HG02610 (cell line): ENCODE measurements around the gene MYO7A.

Experiments
- ATAC-seq: cut with Tn5 transposase; IDR thresholded peaks from one replicate; pipeline ENCODE4 v1.9.1; 2021; ENCODE audit warnings: mild to moderate bottlenecking, moderate library complexity; ENCODE audit not compliant: unreplicated experiment

Gene MYO7A

GRCh38 chr11:77144857-77145428 lies 16.9 kb downstream of the MYO7A start:
- ATAC-seq: no peak

DNA sequence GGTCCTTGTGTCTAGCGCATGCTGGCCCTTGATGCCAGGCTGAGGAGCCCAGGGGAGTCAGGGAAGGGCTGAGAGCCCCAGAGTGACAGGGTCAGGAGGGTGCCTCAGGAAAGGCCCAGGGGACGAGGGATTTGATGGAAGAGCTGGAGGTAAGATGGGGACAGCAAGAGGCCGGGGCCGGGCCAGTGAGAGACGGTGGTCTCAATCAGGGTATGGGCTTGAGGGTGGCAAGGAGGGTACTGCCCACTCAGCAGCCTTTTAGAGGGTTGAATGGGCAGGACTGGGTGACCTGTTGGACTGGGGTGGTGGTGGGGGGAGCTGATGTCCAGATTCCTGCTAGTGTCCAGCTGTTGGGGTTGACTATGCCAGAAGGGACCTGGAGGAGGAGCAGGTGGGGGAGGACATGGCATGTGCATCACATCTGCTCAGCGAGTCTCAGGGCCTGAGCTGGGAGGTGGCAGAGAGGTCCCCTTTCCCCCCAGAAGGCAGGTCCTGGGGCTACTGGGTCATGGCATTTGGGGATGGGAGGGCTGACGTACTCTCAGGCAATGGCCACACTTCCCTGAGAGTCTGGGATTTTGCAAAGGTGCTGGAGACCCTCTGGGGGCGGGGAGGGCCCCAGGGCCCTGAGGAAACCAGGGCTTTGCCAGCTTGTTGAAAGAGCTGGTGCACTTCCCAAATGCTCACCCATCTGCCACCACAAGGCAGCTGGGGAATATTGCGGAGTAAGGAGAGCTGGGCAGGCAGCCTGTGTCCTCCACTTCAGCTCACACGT lies 18.4 kb downstream of the MYO7A start:
- no peak for ATAC-seq

DNA sequence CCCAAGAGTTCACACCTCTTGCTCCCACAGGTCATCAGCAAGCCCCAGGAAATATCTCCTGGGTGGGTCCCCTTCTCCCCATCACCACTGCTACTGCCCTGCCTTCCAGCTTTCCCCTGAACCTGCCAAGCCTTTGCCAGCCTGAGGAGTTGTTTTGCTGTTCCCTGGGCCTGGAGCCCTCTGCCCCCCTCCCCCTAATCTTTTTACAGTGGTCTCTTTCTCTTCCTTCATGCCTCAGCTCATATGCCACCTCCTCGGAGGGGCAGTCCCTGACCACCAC lies 18.9 kb downstream of the MYO7A start:
- ATAC-seq: no peak

DNA sequence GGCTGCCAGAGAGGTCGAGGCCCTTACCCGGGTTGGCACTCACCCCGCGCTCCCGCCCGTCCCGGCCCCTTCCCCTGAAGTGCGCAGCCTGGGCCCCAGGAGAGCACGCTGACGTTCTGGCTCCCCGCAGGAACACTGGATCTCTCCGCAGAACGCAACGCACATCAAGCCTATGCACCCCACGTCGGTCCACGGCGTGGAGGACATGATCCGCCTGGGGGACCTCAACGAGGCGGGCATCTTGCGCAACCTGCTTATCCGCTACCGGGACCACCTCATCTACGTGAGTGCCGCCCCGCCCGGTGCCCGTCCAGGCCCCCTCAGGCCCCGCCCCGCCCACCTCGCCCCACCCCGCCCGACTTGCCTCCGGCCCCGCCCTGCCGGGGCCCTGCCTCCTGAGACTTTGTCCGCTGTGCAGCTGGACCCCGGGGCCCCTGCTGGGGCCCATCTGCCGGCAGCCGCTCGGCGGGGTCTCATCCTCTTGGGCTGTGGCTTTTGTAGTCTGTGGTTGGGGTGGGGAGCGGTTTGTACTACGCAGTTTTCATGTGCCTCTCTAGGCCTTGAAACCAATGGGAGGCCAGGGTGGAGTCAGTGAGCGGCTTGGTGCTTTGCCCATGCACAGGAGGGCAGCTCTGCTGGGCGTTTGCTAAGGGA lies 19.7 kb downstream of the MYO7A start:
- no peak for ATAC-seq

DNA sequence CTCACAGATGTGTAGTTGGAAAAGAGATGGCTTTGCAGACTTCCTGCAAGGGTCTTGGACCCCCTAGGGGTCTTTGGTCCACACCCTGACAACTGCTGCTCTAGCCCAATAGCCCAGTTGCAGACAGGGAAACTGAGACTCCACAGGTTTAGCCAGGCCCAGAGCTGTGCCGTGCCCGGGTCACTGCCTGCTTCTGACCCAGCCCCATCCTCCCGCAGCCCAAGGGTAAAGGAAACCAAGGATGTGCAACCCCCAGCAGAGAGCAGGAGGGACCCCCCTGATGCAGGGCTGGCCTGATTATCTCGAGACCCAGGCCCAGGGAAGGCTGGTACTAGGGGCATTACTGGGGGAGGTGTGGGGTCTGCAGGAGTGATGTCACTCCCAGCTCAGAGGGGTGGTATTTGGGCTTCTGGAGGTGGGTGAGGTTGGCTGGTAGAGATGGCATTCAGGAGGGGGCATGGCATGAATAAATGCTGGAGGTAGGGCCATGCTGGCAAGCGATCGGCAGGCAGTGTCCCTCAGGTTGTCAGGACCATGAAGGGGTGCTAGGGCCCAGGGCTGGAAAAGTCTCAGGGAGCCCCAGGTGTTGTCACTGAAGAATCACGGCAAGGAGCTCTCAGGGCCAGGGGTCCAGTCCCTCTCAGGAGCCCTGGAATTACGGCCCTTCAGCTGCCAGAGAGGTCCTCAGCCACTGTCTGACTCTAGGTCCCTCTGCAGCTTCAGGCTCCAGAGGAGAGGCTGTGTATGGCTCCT lies 21.1 kb downstream of the MYO7A start:
- ATAC-seq: no peak

- no peak for ATAC-seq
Observed at GRCh38 chr11:77149716-77150392, 21.8 kb downstream of the MYO7A start.

DNA sequence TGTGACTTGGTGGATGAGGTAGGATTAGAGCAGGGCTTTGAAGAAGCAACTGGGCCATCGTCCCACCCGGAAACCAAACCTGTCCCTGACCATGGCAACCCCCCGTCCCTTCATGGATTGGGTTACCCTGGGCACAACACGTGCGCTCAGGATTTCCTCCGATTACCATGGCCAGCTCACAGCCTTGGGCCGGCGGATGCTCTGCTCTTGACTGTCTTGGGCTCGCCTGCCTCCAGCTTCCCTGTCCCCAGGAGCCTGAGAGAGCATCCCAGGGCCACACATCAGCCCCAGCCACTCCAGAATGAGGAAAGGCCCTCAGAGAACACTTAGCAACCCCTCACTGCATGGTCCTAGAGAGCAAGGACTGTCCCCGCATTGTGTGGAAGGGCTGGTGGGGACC lies 22.8 kb downstream of the MYO7A start:
- ATAC-seq: no peak

- ATAC-seq: no peak
Observed at GRCh38 chr11:77151804-77152509, 23.9 kb downstream of the MYO7A start.

- ATAC-seq: no peak
Observed at GRCh38 chr11:77152846-77153245, 24.8 kb downstream of the MYO7A start.

GRCh38 chr11:77153276-77154185 lies 25.5 kb downstream of the MYO7A start:
- ATAC-seq: no peak

GRCh38 chr11:77154381-77155081 lies 26.5 kb downstream of the MYO7A start:
- no peak for ATAC-seq

DNA sequence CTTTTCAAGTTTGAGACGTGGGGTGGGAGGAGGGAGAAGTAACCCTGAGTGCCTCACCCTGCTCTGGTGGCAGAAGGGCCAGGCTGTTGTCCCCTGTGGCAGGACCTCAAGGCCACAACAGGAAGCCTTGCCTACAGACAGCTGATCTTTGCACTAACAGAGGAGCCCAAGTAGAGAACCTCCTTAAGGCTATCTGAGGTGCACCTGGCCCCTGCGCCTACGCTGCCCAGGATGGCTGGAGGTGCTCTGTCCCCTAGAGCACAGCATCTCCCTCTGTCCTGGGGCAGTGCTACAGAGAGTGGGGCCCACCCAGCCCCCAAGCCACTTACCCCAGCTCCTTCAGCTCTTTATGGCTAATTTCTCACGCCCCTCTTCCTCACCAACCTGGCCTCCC lies 27.0 kb downstream of the MYO7A start:
- no peak for ATAC-seq

DNA sequence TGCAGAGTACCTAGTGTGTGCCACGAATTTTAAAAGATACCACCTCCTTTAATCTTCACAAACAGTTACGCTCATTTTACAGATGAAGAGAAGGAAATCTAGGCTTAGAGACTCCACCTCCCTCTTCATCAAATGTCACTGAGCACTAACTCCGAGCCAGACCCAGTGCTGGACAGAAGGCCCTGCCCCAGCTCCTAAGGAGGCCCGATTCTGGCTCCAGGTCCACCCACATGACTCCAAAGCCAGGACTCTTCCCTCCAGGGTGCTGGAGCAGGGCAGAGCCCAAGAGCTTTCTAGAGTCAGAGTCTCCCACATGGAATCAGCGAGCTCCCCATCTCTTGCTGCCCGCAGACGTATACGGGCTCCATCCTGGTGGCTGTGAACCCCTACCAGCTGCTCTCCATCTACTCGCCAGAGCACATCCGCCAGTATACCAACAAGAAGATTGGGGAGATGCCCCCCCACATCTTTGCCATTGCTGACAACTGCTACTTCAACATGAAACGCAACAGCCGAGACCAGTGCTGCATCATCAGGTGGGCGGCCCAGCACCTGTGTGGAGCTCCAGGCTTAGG lies 27.6 kb downstream of the MYO7A start:
- ATAC-seq: no peak

GRCh38 chr11:77156396-77157195 lies 28.6 kb downstream of the MYO7A start:
- no peak for ATAC-seq

DNA sequence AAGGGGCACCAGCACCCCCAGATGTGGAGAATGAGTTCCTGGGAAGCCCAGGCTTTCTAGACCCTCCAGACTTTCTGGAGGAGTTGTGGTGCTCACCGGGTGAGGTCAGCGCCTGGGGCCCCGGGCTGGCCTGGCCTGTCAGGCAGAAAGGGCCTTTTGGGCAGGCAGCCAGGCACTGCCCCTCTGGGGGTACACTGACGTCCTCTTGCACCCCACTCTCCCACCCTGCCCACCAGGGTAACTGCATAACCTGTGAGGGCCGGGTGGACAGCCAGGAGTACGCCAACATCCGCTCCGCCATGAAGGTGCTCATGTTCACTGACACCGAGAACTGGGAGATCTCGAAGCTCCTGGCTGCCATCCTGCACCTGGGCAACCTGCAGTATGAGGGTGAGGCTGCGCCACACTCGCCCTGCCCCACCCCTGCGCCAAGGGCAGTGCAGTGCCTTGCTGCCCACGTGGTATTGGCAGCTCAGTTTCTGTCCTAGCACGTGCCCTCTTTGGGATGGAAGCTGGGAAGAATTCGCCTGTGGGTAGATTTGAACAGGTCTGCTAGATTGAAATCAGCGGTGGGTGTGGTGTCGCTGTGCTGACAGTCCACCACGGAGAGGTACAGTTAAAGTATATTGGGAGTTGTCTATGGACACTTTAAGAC lies 30.1 kb downstream of the MYO7A start:
- ATAC-seq: no peak

- no peak for ATAC-seq
Observed at GRCh38 chr11:77159219-77159936, 31.3 kb downstream of the MYO7A start.
